Fibroblast of lung (primary cell): Measurements from ENCODE around the gene TBC1D10B. TPM values are rescaled to one million over a fixed set of nuclear protein-coding genes. Genes with fewer than 3 reads are reported as not detected.

ENCODE experiments used
- DNase-seq, 2 donors: peaks; one replicate each; pipeline versions ENCODE4 v3.0.0 to v3.0.0-alpha.2; 2010; ENCODE audit warnings: low read depth in 2 of 2
- H2AFZ ChIP-seq: 2 replicates; pipeline ENCODE4 v1.5.1; 2012; ENCODE audit warnings: low read length, control low read depth, inconsistent platforms
- H3K27ac ChIP-seq: 2 replicates; pipeline ENCODE4 v1.5.1; 2011; ENCODE audit warnings: low read length, control low read depth; ENCODE audit not compliant: insufficient read depth
- H3K27me3 ChIP-seq: 2 replicates; pipeline ENCODE4 v1.5.1; 2011; ENCODE audit warnings: mild to moderate bottlenecking, low read length; ENCODE audit not compliant: control insufficient read depth, insufficient read depth
- H3K36me3 ChIP-seq: 2 replicates; pipeline ENCODE4 v1.5.1; 2011; ENCODE audit warnings: low read length; ENCODE audit not compliant: control insufficient read depth, insufficient read depth
- H3K4me1 ChIP-seq: 2 replicates; pipeline ENCODE4 v1.5.1; 2011; ENCODE audit warnings: low read length; ENCODE audit not compliant: control insufficient read depth, insufficient read depth; ENCODE audit errors: extremely low read depth
- H3K4me2 ChIP-seq: 2 replicates; pipeline ENCODE4 v1.5.1; 2011; ENCODE audit warnings: low read length, control low read depth; ENCODE audit not compliant: insufficient read depth; ENCODE audit errors: extremely low read depth
- H3K4me3 ChIP-seq, 4 experiments: fragments of 200-600 bp in 1 of 4; sonication (generic) in 1 of 4; replicated peaks in 1 of 4; 2 replicates each; pipeline ENCODE4 v1.5.1; 2011 to 2016; ENCODE audit warnings: low read length in 4 of 4, low read depth in 3 of 4, mild to moderate bottlenecking in 3 of 4, control low read depth in 2 of 4, inconsistent platforms in 1 of 4, mixed read lengths in 1 of 4; ENCODE audit not compliant: insufficient read depth in 1 of 4; ENCODE audit errors: control extremely low read depth in 1 of 4
- H3K79me2 ChIP-seq: 2 replicates; pipeline ENCODE4 v1.5.1; 2012; ENCODE audit warnings: mild to moderate bottlenecking, low read length, inconsistent platforms; ENCODE audit not compliant: control insufficient read depth, insufficient read depth
- H3K9ac ChIP-seq: 2 replicates; pipeline ENCODE4 v1.5.1; 2011; ENCODE audit warnings: mild to moderate bottlenecking, low read length, control low read depth; ENCODE audit not compliant: insufficient read depth
- H3K9me3 ChIP-seq: 2 replicates; pipeline ENCODE4 v1.5.1; 2012; ENCODE audit warnings: low read depth, low read length; ENCODE audit not compliant: control insufficient read depth, insufficient read depth
- H4K20me1 ChIP-seq: 2 replicates; pipeline ENCODE4 v1.5.1; 2011; ENCODE audit warnings: low read length; ENCODE audit not compliant: control insufficient read depth, insufficient read depth; ENCODE audit errors: extremely low read depth
- CTCF ChIP-seq, 2 donors: IDR thresholded peaks in 1 of 2; conservative IDR thresholded peaks in 1 of 2; 1 replicate in 1 of 2; 2 replicates in 1 of 2; pipeline ENCODE4 v1.5.1; 2011 to 2012; ENCODE audit warnings: low read length in 2 of 2, control low read depth in 1 of 2, inconsistent platforms in 1 of 2, low read depth in 1 of 2, mild to moderate bottlenecking in 1 of 2
- EZH2 ChIP-seq: IDR thresholded peaks from 2 replicates; pipeline ENCODE4 v1.5.1; 2012; ENCODE audit warnings: low read length, control low read depth, mild to moderate bottlenecking; ENCODE audit errors: missing control alignments
- polyA plus RNA-seq, 2 donors: library from polyadenylated mRNA; depleted of rRNA in 1 of 2; stranded (reverse) in 1 of 2; unstranded in 1 of 2; fragments of >200 nt; gene quantifications; 2 replicates each; pipeline ENCODE4 v1.2.1, GENCODE V29; 2011 to 2012; ENCODE audit warnings: missing spikeins in 1 of 2
- total RNA-seq: library from RNA; depleted of rRNA; stranded (reverse); fragments of >200 nt; gene quantifications from 2 replicates; pipeline ENCODE4 v1.2.1, GENCODE V29; 2014

The TBC1D10B gene
- total and polyA plus RNA-seq, 2 donors (not counting 1 experiment from before 2014, with no cell fraction given): 14.8 to 29.6 TPM

GRCh38 chr16:30368122-30368791 lies 2.0 kb downstream of the TBC1D10B start:
- DNase-seq: peak; percentile 44 to 45
- peak overlapping the region; percentile 84 to 92 (median 88) for H3K4me3 ChIP-seq

GRCh38 chr16:30367349-30368009 lies 2.8 kb downstream of the TBC1D10B start:
- Histone ChIP-seq H4K20me1 (no peaks in the 10 kb centered on the region), H2AFZ (no peak overlapping the region), H3K79me2 (peaks cover 68% of the 10 kb centered on the region), H3K4me1 (peaks cover 4% of the 10 kb centered on the region), H3K36me3 (no peaks in the 10 kb centered on the region), H3K4me3 (peak overlapping the region; percentile 84 to 92 (median 88)), H3K9me3 (no peaks in the 10 kb centered on the region), H3K27ac (peak overlapping the region; percentile 48), H3K9ac (no peak overlapping the region), H3K4me2 (peak overlapping the region; percentile 94), H3K27me3 (no peaks in the 10 kb centered on the region)
- DNase-seq: no peak
- TF ChIP-seq EZH2: no peak
- no peak for TF ChIP-seq CTCF (conservative IDR thresholded peaks at IDR 0.05 in 1 of 2, IDR thresholded peaks at IDR 0.05 in 1 of 2; ENCODE audit: low read depth in 1 of 2, low read length in 2 of 2)

More at GRCh38 chr16:30368122-30368791, 2.0 kb downstream of the TBC1D10B start:
- Histone ChIP-seq H3K9ac (peak overlapping the region; percentile 68), H4K20me1 (no peaks in the 10 kb centered on the region), H2AFZ (no peak overlapping the region), H3K36me3 (no peaks in the 10 kb centered on the region), H3K4me2 (peak overlapping the region; percentile 94), H3K4me1 (peaks cover 4% of the 10 kb centered on the region), H3K79me2 (peaks cover 62% of the 10 kb centered on the region), H3K27ac (peak overlapping the region; percentile 48), H3K9me3 (no peaks in the 10 kb centered on the region), H3K27me3 (no peaks in the 10 kb centered on the region)
- TF ChIP-seq CTCF (conservative IDR thresholded peaks at IDR 0.05 in 1 of 2, IDR thresholded peaks at IDR 0.05 in 1 of 2; ENCODE audit: low read depth in 1 of 2, low read length in 2 of 2): no peak
- no peak for TF ChIP-seq EZH2

- no peak overlapping the region for H3K27ac ChIP-seq
- no peaks in the 10 kb centered on the region for H3K36me3 ChIP-seq
- H3K4me2 ChIP-seq: no peak overlapping the region
Observed at GRCh38 chr16:30366511-30366910, 3.8 kb downstream of the TBC1D10B start.

More at GRCh38 chr16:30366511-30366910, 3.8 kb downstream of the TBC1D10B start:
- Histone ChIP-seq H4K20me1 (no peaks in the 10 kb centered on the region), H3K9ac (no peak overlapping the region), H3K4me1 (peaks cover 3% of the 10 kb centered on the region), H2AFZ (no peak overlapping the region), H3K27me3 (no peaks in the 10 kb centered on the region), H3K4me3 (peak overlapping the region in 1 of 4 experiments; percentile 89), H3K9me3 (no peaks in the 10 kb centered on the region), H3K79me2 (peaks cover 72% of the 10 kb centered on the region)
- DNase-seq: no peak
- TF ChIP-seq CTCF (conservative IDR thresholded peaks at IDR 0.05 in 1 of 2, IDR thresholded peaks at IDR 0.05 in 1 of 2; ENCODE audit: low read depth in 1 of 2, low read length in 2 of 2): no peak
- no peak for TF ChIP-seq EZH2
